WI38 (cell line): ENCODE results near the gene SMG9.

Experiments used
- H3K4me3 ChIP-seq: 2 replicates; pipeline ENCODE4 v1.5.1; 2011; ENCODE audit warnings: low read depth, mild to moderate bottlenecking, control low read depth, low read length
- CTCF ChIP-seq: IDR thresholded peaks from 2 replicates; pipeline ENCODE4 v1.5.1; 2012; ENCODE audit warnings: low read depth, mild to moderate bottlenecking, control low read depth, low read length

The SMG9 gene

DNA sequence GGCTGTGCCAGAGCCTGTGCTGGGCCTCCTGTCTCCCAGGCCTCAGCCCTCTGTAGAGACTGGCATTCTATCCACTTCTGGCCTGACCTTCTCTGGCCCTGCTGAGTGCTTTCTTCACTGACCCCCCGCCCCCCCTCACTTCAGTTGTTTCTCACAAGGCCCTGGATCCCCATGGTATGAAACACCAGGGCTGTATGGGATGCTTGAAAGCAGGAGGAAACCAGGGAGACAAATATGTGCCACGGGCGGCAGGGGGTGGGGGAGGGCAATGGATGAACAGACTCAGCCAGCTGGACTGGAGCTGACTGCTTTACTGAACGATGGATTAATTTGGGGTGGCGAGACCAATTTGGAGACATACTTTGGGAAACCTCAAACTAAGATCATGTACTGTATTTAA lies 24.8 kb downstream of the SMG9 start:
- no peak for TF ChIP-seq CTCF
- H3K4me3 ChIP-seq: no peak overlapping the region

GRCh38 chr19:43727593-43727853 lies 27.2 kb downstream of the SMG9 start:
- no peak overlapping the region for H3K4me3 ChIP-seq
- TF ChIP-seq CTCF: no peak

GRCh38 chr19:43726736-43727592 lies 27.8 kb downstream of the SMG9 start:
- no peak overlapping the region for H3K4me3 ChIP-seq
- no peak for TF ChIP-seq CTCF

DNA sequence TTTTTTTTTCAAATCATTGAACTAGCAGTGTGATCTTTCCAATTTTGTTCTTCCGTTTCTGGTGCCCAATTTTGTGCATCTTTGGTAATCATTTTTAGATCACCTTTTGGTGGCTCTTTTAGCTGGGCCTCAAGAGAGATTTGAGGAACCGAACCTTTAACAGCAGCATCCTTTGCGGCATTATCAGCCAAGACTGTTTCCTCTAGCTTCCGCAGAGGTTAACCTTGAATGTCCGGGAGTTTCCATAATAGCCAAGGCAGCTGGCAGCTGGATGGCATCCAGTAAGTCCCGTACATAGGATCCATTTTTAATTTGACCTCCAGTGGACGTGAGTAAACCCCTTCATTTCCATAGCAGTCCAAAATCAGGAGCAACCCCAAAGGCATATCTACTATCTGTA lies 29.3 kb downstream of the SMG9 start:
- H3K4me3 ChIP-seq: no peak overlapping the region
- no peak for TF ChIP-seq CTCF

- H3K4me3 ChIP-seq: no peak overlapping the region
- TF ChIP-seq CTCF: no peak
These were observed 29.9 kb downstream of the SMG9 start for GRCh38 chr19:43724896-43725295.

GRCh38 chr19:43723588-43723987 lies 31.2 kb downstream of the SMG9 start:
- no peak overlapping the region for H3K4me3 ChIP-seq
- TF ChIP-seq CTCF: no peak

- H3K4me3 ChIP-seq: no peak overlapping the region
- TF ChIP-seq CTCF: no peak
These were observed 33.2 kb downstream of the SMG9 start for GRCh38 chr19:43721469-43722048.
